Measurements from ENCODE around the gene CDK4.
A peak's percentile ranks its signal among the peaks of the same experiment; 100 is the strongest.

CDK4 gene

GRCh38 chr12:57755454-57756372 is 3.6 kb upstream of the CDK4 start:
- peak in 2 of 4 experiments; percentile 26 to 28 for DNase-seq

- no peak for DNase-seq
These were observed 3.0 kb upstream of the CDK4 start for GRCh38 chr12:57755194-57755453.

- peak; percentile 57 to 75 (median 64) for DNase-seq
These were observed 2.5 kb upstream of the CDK4 start, which contains the start of gene MARCHF9 for GRCh38 chr12:57754411-57755193. Gene MARCHF9 (plus strand): TSS chr12:57755103. CDS start chr12:57755529, 426 bp downstream.

- DNase-seq, result no peak
These were observed 1.7 kb upstream of the CDK4 start for GRCh38 chr12:57753756-57754337.

- no peak for DNase-seq
These were observed 524 bp upstream of the CDK4 start for GRCh38 chr12:57752668-57753000.

GRCh38 chr12:57751432-57751787 is 700 bp downstream of the CDK4 start:
- DNase-seq, result no peak

- DNase-seq, result no peak
These were observed 1.3 kb downstream of the CDK4 start for GRCh38 chr12:57750561-57751431.

DNA sequence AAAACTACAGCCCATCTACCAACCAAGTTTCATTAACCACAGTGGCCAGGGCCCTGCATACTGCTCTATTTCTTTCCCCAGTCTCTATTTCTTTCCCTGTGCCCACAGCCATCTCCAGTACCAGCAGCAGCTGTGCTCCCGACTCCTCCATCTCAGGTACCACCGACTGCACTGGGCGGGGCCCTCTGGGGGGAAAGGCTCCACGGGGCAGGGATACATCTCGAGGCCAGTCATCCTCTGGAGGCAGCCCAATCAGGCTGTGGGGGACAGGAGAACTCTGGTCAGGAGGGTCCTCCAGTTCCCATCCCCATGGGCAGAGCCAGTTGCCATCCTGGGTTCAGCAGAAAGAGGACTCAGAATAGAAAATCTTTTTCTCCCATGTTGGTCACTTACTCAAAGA is 3.0 kb downstream of the CDK4 start:
- no peak for DNase-seq

DNA sequence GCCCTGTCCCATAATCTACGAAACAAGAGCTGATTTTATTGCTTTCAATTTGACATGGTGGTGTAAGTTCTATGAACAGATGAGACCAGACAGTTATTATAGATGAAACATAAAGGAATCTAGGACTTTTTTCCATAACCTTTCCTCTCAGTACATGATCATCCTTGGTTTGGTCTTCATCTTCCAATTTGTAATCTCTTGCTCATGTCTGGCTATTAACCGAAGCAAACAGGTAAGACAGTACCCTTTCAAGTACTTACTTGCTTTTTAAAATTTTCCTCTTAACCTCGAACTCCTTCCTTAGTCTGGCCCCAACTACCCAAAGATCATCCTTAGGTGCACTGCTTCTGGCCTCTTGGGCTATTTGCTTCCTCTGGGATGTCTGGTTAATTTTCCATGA is 6.1 kb downstream of the CDK4 start:
- no peak for DNase-seq

- DNase-seq, result no peak
These were observed 6.6 kb downstream of the CDK4 start for GRCh38 chr12:57745485-57745881.

- peak; percentile 75 to 88 (median 84) for DNase-seq
These were observed 7.2 kb downstream of the CDK4 start, which contains the start of gene TSPAN31 for GRCh38 chr12:57744777-57745484. Gene TSPAN31 (plus strand): TSS chr12:57745039. CDS start chr12:57745155, 116 bp downstream.

DNA sequence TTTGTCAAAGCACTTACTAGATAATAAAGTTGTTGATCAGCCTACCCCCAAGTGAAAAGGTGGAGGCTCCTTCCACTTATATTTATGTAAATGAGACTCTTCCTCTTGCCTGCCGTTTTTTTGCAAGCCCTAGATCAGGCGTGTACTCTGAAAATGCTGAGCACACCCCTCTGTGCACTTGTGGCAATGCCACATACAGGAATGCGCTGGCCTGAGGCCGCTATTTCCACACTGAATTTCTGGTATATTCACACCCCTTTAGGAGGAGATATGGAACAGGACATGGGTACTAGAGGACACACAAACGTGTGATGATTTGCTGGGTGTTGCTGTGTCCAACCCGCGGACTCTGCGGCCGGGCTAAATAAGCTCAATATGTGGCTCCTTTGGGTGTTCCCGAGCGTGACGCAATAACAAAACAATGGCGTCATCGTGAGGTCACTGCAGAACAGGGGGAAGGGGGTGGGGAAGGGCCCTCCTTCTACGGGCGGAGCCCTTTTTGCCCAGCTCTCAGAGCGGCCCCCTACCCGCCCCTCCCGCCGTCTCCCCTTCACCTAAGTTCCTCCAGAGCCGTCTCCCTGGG is 7.8 kb downstream of the CDK4 start:
- DNase-seq, result peak in 2 of 4 experiments; percentile 29 to 44

GRCh38 chr12:57743769-57744168 is 8.3 kb downstream of the CDK4 start:
- DNase-seq, result no peak

DNA sequence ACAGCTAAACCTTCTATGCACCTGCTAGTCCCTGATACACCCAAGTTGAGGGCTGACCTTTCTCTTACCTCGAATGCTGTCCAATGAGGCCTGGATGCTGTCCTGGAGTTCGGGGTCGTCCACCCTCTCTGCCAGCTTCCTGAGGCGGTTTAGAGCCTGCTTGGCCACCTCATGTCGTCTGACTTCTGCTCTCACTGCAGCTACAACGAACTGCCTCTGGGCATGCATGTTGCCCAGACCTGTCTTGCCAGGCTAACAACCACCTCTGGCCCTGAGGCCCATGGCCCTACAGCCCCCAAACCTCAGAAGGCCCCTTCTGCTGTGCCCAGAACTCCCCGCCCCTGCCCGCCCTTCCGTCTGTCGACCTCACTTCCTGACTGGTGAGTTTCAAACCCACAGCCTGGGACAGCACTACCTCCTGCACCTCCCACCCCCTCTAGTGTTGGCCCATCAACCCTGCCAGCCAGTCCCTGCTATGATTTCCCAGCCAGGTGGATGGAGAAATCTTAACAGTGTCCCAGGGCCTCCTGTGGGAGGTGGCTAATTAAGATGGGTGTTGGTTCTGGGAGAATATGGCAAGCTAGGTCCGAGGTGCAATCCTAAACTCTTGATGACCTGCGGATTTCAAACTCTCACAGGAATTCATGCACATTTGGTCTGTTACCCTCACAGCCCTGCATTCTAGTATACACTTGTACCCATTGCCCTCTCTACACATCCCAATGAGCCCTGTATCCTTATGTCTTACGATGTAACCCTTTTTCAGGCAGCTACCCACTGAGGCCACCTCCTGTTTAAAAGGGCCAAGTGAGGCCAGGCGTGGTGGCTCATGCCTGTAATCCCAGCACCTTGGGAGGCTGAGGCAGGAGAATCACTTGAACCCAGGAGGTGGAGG is 10.0 kb downstream of the CDK4 start:
- peak; percentile 30 to 65 (median 54) for DNase-seq

GRCh38 chr12:57741413-57741789 is 10.7 kb downstream of the CDK4 start:
- no peak for DNase-seq

- peak; percentile 17 to 77 (median 49) for DNase-seq
These were observed 11.3 kb downstream of the CDK4 start for GRCh38 chr12:57740656-57741412.

GRCh38 chr12:57739914-57740538 is 12.1 kb downstream of the CDK4 start:
- DNase-seq, result no peak

GRCh38 chr12:57739387-57739786 is 12.7 kb downstream of the CDK4 start:
- DNase-seq, result no peak

DNA sequence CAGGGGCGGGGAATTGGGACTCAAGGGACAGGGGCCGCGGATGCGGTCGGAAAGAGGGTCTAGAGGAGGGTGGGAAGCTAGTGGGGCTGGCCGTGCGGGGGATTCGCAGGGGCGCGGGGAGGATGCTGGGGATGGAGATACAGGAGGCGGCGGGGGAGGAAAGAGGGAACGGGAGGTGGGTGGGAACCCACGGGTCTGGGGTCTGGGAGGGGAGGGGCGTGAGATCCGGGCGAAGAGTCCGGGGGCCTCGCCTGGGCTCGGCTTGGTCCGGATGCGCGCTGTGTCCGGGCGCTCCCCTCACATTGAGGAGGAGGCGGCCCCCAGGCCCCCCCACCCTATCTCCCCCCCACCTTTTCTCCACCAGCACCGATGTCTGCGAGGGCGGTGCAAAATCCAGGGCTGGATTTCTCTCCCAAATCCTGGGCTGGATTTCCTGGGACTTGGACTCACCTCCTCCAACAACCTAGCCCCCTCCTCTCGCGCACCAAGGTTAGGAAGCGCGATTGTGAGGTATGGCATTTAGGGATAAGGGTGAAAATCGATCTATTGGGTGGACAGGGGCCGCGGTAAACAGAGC is 13.4 kb downstream of the CDK4 start, which contains the start of gene AGAP2:
Gene AGAP2, minus strand, starts transcription at position 82 of the 577 bp plus-strand sequence. CDS start 496 bp downstream, outside the sequence.
- DNase-seq, result no peak

All from activated CD4-positive, CD25-positive, alpha-beta regulatory T cell (primary cell).